ENCODE results near the gene SLC38A9. TPM values are rescaled to one million over a fixed set of nuclear protein-coding genes. Genes with fewer than 3 reads are reported as not detected.
A peak's percentile ranks its signal among the peaks of the same experiment; 100 is the strongest.
"Not testable (repeated sequence)": the region's sequence is repeated elsewhere in the genome, so short reads cannot be mapped to it uniquely, and the experiment has no call there.

SLC38A9 gene, protein sequence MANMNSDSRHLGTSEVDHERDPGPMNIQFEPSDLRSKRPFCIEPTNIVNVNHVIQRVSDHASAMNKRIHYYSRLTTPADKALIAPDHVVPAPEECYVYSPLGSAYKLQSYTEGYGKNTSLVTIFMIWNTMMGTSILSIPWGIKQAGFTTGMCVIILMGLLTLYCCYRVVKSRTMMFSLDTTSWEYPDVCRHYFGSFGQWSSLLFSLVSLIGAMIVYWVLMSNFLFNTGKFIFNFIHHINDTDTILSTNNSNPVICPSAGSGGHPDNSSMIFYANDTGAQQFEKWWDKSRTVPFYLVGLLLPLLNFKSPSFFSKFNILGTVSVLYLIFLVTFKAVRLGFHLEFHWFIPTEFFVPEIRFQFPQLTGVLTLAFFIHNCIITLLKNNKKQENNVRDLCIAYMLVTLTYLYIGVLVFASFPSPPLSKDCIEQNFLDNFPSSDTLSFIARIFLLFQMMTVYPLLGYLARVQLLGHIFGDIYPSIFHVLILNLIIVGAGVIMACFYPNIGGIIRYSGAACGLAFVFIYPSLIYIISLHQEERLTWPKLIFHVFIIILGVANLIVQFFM
- 10 to 100 TPM; 12.5 to 56.5 (median 21.9) TPM for total RNA-seq
- 10 to 100 TPM in 1 of 3 donors, 1 to 10 TPM in 2; 2.4 to 10.2 (median 3.0) TPM for polyA plus RNA-seq

DNA sequence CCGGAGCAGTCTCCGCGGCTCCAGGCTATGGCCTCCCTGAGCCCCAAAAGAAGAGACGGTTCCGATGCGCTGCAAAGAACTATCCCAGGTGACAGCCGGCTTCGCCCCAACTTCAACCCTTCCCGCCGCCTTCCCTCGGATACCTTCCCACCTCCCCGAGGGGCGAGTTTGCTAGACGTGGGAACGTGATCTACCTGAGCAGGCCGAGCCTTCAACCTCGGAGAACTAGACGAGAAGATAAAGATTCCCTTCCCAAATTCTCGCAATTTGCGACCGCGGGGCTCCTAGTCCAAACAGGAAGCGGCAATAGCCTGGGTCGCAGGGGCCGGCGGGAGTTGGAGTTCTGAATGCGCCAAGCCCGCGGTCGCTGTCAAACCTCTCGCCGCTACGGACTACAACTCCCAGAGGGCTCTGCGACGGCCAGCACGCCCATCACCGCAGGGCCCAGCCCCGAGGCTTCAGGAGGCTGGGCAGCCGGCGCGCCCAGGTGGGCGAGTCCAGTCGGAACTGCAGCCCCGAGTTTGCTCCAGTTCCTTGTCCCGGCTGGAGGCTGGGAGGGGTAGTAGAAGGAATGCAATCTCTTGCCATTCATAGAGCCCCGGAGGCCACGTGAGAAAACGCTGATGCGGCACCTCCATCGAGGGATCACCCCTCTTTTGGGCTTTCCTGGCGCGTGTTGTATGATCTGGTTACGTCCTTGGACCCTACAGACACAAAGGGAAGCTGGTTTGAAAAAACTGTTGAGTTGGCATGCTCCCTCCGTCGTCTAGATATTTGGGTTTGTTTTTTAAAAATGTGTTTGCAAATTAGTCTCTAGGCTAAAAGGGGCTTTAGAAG, at the start of gene SLC38A9:
TSS of gene SLC38A9 (minus strand) at position 302 of the 837 bp plus-strand sequence. CDS start 14,366 bp downstream, outside the sequence.
- H3K36me3 ChIP-seq: peaks cover 0 to 9% (median 0%) of the 10 kb centered on the region in 4 donors
- H3K27ac ChIP-seq: peak within 1 kb of the TSS; percentile 73 to 79 (median 78)
- H3K4me3 ChIP-seq: peak within 1 kb of the TSS; percentile 78 to 92 (median 82)
- H3K4me1 ChIP-seq: peaks cover 0 to 17% (median 15%) of the 10 kb centered on the region in 4 donors
- no peaks in the 10 kb centered on the region for H3K27me3 ChIP-seq
- peak in 3 of 4 donors; percentile 4 to 66 (median 60) for TF ChIP-seq POLR2AphosphoS5 (IDR thresholded peaks at IDR 0.05)
- peak in 1 of 2 donors; percentile 15 for TF ChIP-seq POLR2A (IDR thresholded peaks at IDR 0.05)
- TF ChIP-seq, protein P1, sequence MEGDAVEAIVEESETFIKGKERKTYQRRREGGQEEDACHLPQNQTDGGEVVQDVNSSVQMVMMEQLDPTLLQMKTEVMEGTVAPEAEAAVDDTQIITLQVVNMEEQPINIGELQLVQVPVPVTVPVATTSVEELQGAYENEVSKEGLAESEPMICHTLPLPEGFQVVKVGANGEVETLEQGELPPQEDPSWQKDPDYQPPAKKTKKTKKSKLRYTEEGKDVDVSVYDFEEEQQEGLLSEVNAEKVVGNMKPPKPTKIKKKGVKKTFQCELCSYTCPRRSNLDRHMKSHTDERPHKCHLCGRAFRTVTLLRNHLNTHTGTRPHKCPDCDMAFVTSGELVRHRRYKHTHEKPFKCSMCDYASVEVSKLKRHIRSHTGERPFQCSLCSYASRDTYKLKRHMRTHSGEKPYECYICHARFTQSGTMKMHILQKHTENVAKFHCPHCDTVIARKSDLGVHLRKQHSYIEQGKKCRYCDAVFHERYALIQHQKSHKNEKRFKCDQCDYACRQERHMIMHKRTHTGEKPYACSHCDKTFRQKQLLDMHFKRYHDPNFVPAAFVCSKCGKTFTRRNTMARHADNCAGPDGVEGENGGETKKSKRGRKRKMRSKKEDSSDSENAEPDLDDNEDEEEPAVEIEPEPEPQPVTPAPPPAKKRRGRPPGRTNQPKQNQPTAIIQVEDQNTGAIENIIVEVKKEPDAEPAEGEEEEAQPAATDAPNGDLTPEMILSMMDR (IDR thresholded peaks at IDR 0.05): no peak
- no peak for TF ChIP-seq EP300 (IDR thresholded peaks at IDR 0.05)
- 0% methylated on average over 55 of the region's 55 CpGs for WGBS, 2 donors
- DNase-seq: peak; percentile 97
- intact Hi-C loops (cut with DNase I): loop anchor here (5.0 kb wide), 1 partner anchor 540 kb away; the partner anchor contains the start of gene CDC20B
- H3K9me3 ChIP-seq: no peaks in the 10 kb centered on the region

DNA sequence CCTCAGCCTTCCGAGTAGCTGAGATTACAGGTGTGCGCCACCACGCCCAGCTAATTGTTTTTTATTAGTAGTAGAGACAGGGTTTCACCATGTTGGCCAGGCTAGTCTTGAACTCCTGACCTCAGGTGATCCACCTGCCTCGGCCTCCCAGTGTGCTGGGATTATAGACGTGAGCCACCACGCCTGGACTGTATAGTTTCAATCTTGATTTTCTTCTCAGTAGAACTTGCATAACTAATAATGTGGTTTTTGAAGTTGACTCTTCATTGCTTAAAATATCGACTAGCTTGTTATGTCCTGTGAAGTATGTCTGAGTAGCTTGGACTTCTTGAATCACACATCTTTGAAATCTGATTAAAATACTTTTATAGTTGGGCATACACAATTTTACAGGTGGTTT, 49.6 kb upstream of the SLC38A9 start:
- not testable (repeated sequence) for H3K36me3 ChIP-seq
- 62 to 85% methylated on average over 7 of the region's 7 CpGs for WGBS, 2 donors

GRCh38 chr5:55758714-55759113, 46.6 kb upstream of the SLC38A9 start:
- DNase-seq: no peak
- H3K4me1 ChIP-seq: no peaks in the 10 kb centered on the region
- WGBS, 2 donors: 46 to 87% methylated on average over 2 of the region's 2 CpGs
- no peaks in the 10 kb centered on the region for H3K36me3 ChIP-seq
- H3K27ac ChIP-seq: no peak overlapping the region
- intact Hi-C loops (cut with DNase I): no loop called here
- H3K9me3 ChIP-seq: no peaks in the 10 kb centered on the region
- TF ChIP-seq EP300 (IDR thresholded peaks at IDR 0.05): no peak
- TF ChIP-seq POLR2A (IDR thresholded peaks at IDR 0.05): no peak
- TF ChIP-seq, protein P1 (IDR thresholded peaks at IDR 0.05): no peak
- TF ChIP-seq POLR2AphosphoS5 (IDR thresholded peaks at IDR 0.05): no peak
- no peak overlapping the region for H3K4me3 ChIP-seq
- no peaks in the 10 kb centered on the region for H3K27me3 ChIP-seq

More for the DNA sequence above, 49.6 kb upstream of the SLC38A9 start:
- H3K4me1 ChIP-seq; DNase-seq; H3K27ac ChIP-seq; H3K4me3 ChIP-seq; H3K27me3 ChIP-seq; H3K9me3 ChIP-seq; intact Hi-C loops (cut with DNase I): not testable (repeated sequence)

- Histone ChIP-seq H3K27me3 (no peaks in the 10 kb centered on the region), H3K27ac (no peak overlapping the region), H3K9me3 (no peaks in the 10 kb centered on the region), H3K36me3 (no peaks in the 10 kb centered on the region), H3K4me1 (no peaks in the 10 kb centered on the region), H3K4me3 (no peak overlapping the region)
- intact Hi-C loops (cut with DNase I): no loop called here
- 78 to 81% methylated on average over 1 of the region's 1 CpG for WGBS, 2 donors
- TF ChIP-seq POLR2AphosphoS5 (IDR thresholded peaks at IDR 0.05) (no peak), EP300 (IDR thresholded peaks at IDR 0.05) (no peak), POLR2A (IDR thresholded peaks at IDR 0.05) (no peak)
- DNase-seq: no peak
Observed at GRCh38 chr5:55758231-55758630, 46.1 kb upstream of the SLC38A9 start.

GRCh38 chr5:55750499-55750898, 38.4 kb upstream of the SLC38A9 start:
- Histone ChIP-seq H3K4me3 (no peak overlapping the region), H3K36me3 (no peaks in the 10 kb centered on the region), H3K27me3 (no peaks in the 10 kb centered on the region), H3K27ac (no peak overlapping the region), H3K4me1 (no peaks in the 10 kb centered on the region), H3K9me3 (no peaks in the 10 kb centered on the region)
- no peak for DNase-seq
- TF ChIP-seq, protein P1 (IDR thresholded peaks at IDR 0.05): no peak
- TF ChIP-seq POLR2A (IDR thresholded peaks at IDR 0.05) (no peak), POLR2AphosphoS5 (IDR thresholded peaks at IDR 0.05) (no peak), EP300 (IDR thresholded peaks at IDR 0.05) (no peak)
- WGBS, 2 donors: 73 to 90% methylated on average over 3 of the region's 3 CpGs
- intact Hi-C loops (cut with DNase I): no loop called here
